Smooth muscle cell (in vitro differentiated cells): ENCODE measurements around the gene NIP7. TPM values are rescaled to one million over a fixed set of nuclear protein-coding genes. Genes with fewer than 3 reads are reported as not detected.

Source experiments
- DNase-seq: peaks from one replicate; lab custom pipeline; 2025; ENCODE audit not compliant: unreplicated experiment; lab: John Stamatoyannopoulos, UW
- H2AFZ ChIP-seq: fragments of 200-600 bp; sonication (generic); 2 replicates; pipeline ENCODE4 v1.6.0; 2016; ENCODE audit warnings: antibody characterized with exemption, low read depth, mild to moderate bottlenecking
- H3F3A ChIP-seq: fragments of 200-600 bp; sonication (generic); 2 replicates; pipeline ENCODE4 v1.6.0; 2017; ENCODE audit warnings: antibody characterized with exemption, low read depth
- H3K27ac ChIP-seq: fragments of 200-600 bp; sonication (generic); 2 replicates; pipeline ENCODE4 v1.5.1; 2016; ENCODE audit warnings: low read depth, mild to moderate bottlenecking
- H3K27me3 ChIP-seq: fragments of 200-600 bp; sonication (generic); 2 replicates; pipeline ENCODE4 v1.6.1; 2016; ENCODE audit warnings: low read depth, mild to moderate bottlenecking
- H3K36me3 ChIP-seq: fragments of 200-600 bp; sonication (generic); 2 replicates; pipeline ENCODE4 v1.5.1; 2016; ENCODE audit warnings: low read depth
- H3K4me1 ChIP-seq: fragments of 200-600 bp; sonication (generic); 2 replicates; pipeline ENCODE4 v1.5.1; 2016; ENCODE audit warnings: low read depth
- H3K4me2 ChIP-seq: fragments of 200-600 bp; sonication (generic); 2 replicates; pipeline ENCODE4 v1.6.0; 2016; ENCODE audit warnings: mild to moderate bottlenecking
- H3K4me3 ChIP-seq: fragments of 200-600 bp; sonication (generic); 2 replicates; pipeline ENCODE4 v1.5.1; 2016; ENCODE audit warnings: mild to moderate bottlenecking
- H3K79me2 ChIP-seq: fragments of 200-600 bp; sonication (generic); 2 replicates; pipeline ENCODE4 v1.6.0; 2016; ENCODE audit warnings: low read depth, mild to moderate bottlenecking
- H3K9ac ChIP-seq: fragments of 200-600 bp; sonication (generic); 2 replicates; pipeline ENCODE4 v1.6.0; 2016; ENCODE audit warnings: low read depth
- H3K9me3 ChIP-seq: fragments of 200-600 bp; sonication (generic); replicated peaks from 2 replicates; pipeline ENCODE4 v1.5.1; 2016; ENCODE audit warnings: low read depth
- H4K20me1 ChIP-seq: fragments of 200-600 bp; sonication (generic); 2 replicates; pipeline ENCODE4 v1.6.0; 2016; ENCODE audit warnings: low read depth
- WGBS: methylation state at CpG from one replicate; pipeline ENCODE4 v1.1.7; 2016; ENCODE audit warnings: low lambda C conversion rate; 5-methylcytosine and 5-hydroxymethylcytosine counted together
- polyA plus RNA-seq: library from polyadenylated mRNA; unstranded; fragments of >200 nt; fragmentation: Nextera tagmentation; extraction: Ambion mirVana; gene quantifications from 2 replicates; pipeline ENCODE4 v1.2.1, GENCODE V29; 2016
- total RNA-seq: library from RNA; depleted of rRNA; stranded (reverse); fragments of >200 nt; gene quantifications from 2 replicates; pipeline ENCODE4 v1.2.3, GENCODE V29; 2014
- TF ChIP-seq, protein P1 (sequence below): fragments of 200-600 bp; sonication (generic); IDR thresholded peaks from 2 replicates; pipeline ENCODE4 v1.5.1; 2017; ENCODE audit warnings: borderline replicate concordance, mild to moderate bottlenecking, antibody characterized with exemption; ENCODE audit not compliant: insufficient read depth, poor library complexity, severe bottlenecking

The NIP7 gene
- total and polyA plus RNA-seq, 2 experiments from 2014 or later, result 17.0 to 20.3 TPM

DNA sequence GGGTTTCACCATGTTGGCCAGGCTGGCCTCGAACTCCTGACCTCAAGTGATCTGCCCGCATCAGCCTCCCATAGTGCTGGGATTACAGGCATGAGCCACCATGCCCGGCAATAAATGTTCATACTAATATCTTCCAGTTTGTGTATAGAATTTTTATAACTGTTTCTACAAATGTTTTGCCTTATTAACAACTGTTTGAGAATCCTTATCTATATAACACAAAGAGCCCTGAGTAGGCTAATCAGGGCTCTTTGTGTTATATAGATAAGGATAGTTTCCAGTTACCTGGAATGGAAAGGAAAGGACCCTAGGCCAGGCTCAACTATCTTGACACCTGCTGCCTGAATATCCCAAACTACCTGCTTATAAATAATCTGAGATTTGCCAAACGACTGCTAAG is 29.3 kb downstream of the NIP7 start:
- Histone ChIP-seq H4K20me1 (peaks cover 13% of the 10 kb centered on the region), H2AFZ (no peak overlapping the region), H3K4me1 (no peaks in the 10 kb centered on the region), H3K9me3 (no peaks in the 10 kb centered on the region), H3K27me3 (no peaks in the 10 kb centered on the region), H3K4me3 (no peak overlapping the region), H3K27ac (peak overlapping the region; percentile 78), H3K79me2 (peaks cover 6% of the 10 kb centered on the region), H3F3A (peaks cover 3% of the 10 kb centered on the region), H3K36me3 (peaks cover 13% of the 10 kb centered on the region), H3K4me2 (no peak overlapping the region), H3K9ac (no peak overlapping the region)
- TF ChIP-seq, protein P1, sequence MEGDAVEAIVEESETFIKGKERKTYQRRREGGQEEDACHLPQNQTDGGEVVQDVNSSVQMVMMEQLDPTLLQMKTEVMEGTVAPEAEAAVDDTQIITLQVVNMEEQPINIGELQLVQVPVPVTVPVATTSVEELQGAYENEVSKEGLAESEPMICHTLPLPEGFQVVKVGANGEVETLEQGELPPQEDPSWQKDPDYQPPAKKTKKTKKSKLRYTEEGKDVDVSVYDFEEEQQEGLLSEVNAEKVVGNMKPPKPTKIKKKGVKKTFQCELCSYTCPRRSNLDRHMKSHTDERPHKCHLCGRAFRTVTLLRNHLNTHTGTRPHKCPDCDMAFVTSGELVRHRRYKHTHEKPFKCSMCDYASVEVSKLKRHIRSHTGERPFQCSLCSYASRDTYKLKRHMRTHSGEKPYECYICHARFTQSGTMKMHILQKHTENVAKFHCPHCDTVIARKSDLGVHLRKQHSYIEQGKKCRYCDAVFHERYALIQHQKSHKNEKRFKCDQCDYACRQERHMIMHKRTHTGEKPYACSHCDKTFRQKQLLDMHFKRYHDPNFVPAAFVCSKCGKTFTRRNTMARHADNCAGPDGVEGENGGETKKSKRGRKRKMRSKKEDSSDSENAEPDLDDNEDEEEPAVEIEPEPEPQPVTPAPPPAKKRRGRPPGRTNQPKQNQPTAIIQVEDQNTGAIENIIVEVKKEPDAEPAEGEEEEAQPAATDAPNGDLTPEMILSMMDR, result no peak
- no peak for DNase-seq
- 98% methylated on average over 4 of the region's 4 CpGs for WGBS

DNA sequence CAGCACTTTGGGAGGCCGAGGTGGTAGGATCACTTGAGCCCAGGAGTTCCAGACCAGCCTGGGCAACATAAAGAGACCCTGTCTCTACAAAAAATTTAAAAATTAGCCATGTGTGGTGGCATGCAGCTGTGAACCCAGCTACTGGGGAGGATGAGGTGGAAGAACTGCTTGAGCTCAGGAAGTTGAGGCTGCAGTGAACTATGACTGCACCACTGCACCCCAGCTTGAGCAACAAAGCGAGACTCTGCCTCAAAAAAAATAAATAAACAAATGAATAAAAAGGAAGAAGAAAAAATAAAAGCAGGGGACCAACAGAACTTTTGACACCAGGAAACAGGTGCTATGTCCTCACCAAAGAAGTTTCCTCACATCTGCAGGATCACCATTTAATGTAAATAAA is 32.0 kb downstream of the NIP7 start:
- Histone ChIP-seq H3K36me3 (peaks cover 11% of the 10 kb centered on the region), H3K27me3 (no peaks in the 10 kb centered on the region), H4K20me1 (peaks cover 8% of the 10 kb centered on the region), H3K9ac (no peak overlapping the region), H2AFZ (no peak overlapping the region), H3K9me3 (no peaks in the 10 kb centered on the region), H3F3A (peaks cover 3% of the 10 kb centered on the region), H3K4me3 (no peak overlapping the region), H3K27ac (no peak overlapping the region), H3K79me2 (peaks cover 11% of the 10 kb centered on the region), H3K4me2 (no peak overlapping the region), H3K4me1 (no peaks in the 10 kb centered on the region)
- no peak for DNase-seq
- TF ChIP-seq, protein P1, result no peak
- WGBS, result 100% methylated on average over 2 of the region's 2 CpGs

DNA sequence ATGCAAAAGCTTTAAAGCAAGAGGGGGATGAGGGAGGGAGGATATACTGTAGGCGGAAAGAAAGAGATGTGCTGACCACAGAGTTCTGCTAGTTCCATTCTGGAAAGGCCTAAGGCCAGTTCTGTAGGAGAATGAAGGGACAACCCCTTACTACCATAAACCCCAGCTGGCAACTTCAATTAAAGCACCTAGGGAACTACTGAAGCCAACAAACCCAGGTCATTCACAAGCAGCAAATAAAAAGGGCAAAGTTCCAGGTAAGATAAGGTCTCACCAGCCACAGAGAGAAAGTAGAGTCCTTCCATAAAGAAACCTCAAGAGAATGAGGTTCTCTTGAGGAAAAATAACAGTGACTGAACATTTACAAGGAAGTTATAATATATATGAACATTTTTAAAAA is 33.4 kb downstream of the NIP7 start:
- Histone ChIP-seq H3K27me3 (no peaks in the 10 kb centered on the region), H2AFZ (no peak overlapping the region), H3K27ac (no peak overlapping the region), H3K4me1 (no peaks in the 10 kb centered on the region), H3K79me2 (peaks cover 11% of the 10 kb centered on the region), H3K9me3 (no peaks in the 10 kb centered on the region), H3K4me3 (no peak overlapping the region), H3K9ac (no peak overlapping the region), H4K20me1 (peaks cover 8% of the 10 kb centered on the region), H3F3A (peaks cover 3% of the 10 kb centered on the region), H3K36me3 (peaks cover 15% of the 10 kb centered on the region), H3K4me2 (no peak overlapping the region)
- 89% methylated on average over 1 of the region's 1 CpG for WGBS
- TF ChIP-seq, protein P1, result no peak
- DNase-seq, result no peak

DNA sequence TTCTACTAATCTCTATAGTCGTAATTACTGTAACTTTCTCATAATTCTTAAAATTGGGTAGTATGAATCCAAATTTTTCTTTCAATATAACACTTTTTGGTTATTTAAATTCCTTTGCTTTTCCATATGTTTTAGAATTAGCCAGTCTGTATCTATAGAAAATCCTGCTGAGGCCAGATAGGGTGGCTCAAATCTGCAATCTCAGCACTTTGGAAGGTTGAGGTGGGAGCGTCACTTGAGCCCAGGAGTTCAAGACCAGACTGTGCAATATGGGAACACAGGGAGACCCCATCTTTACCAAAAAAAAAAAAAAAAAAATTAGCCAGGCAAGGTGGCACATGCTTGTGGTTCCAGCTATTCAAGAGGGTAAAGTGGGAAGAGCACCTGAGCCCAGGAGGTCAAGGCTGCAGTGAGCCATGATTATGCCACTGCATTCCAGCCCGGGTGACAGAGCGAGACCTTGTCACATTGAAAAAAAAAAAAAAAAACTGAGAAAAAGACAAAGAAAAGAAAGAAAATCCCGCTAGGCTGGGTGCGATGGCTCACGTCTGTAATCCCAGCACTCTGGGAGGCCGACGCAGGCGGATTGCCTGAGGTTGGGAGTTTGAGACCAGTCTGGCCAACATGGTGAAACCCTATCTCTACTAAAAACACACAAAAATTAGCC is 37.0 kb downstream of the NIP7 start:
- TF ChIP-seq, protein P1, result no peak
- no peak overlapping the region for H3K4me2 ChIP-seq
- no peak for DNase-seq
- H4K20me1 ChIP-seq, result peaks cover 8% of the 10 kb centered on the region
- H3K4me3 ChIP-seq, result no peak overlapping the region
- no peaks in the 10 kb centered on the region for H3K9me3 ChIP-seq
- H3K4me1 ChIP-seq, result no peaks in the 10 kb centered on the region
- peaks cover 18% of the 10 kb centered on the region for H3K36me3 ChIP-seq
- no peaks in the 10 kb centered on the region for H3F3A ChIP-seq
- peaks cover 17% of the 10 kb centered on the region for H3K79me2 ChIP-seq
- H3K27ac ChIP-seq, result no peak overlapping the region
- no peak overlapping the region for H3K9ac ChIP-seq
- no peaks in the 10 kb centered on the region for H3K27me3 ChIP-seq
- 96% methylated on average over 10 of the region's 10 CpGs for WGBS
- no peak overlapping the region for H2AFZ ChIP-seq
